ENCODE results near the gene MICAL2. TPM values are rescaled to one million over a fixed set of nuclear protein-coding genes. Genes with fewer than 3 reads are reported as not detected.

Gene MICAL2
- total and polyA plus RNA-seq, 2 of the 8 experiments (the other 6 are each of a cell fraction or from before 2014, with no cell fraction given), result 1.3 to 4.1 TPM

GRCh38 chr11:12196308-12196707, 85.9 kb downstream of the MICAL2 start (continued):
- TF ChIP-seq RNF2 (IDR thresholded peaks at IDR 0.05; ENCODE audit: borderline replicate concordance, low read depth, low read length, missing control alignments, poor library complexity, severe bottlenecking) (no peak), RXRA (IDR thresholded peaks at IDR 0.05; ENCODE audit: insufficient read depth, low read depth, low read length) (no peak)

Measured in H1 (cell line).